H1 (cell line): ENCODE measurements around the gene C19orf25. TPM values are rescaled to one million over a fixed set of nuclear protein-coding genes. Genes with fewer than 3 reads are reported as not detected.

Source experiments
- CTCF ChIA-PET: fragments of 300-600 bp; sonication (Branson Sonifier 250); formaldehyde crosslinking; loops from one replicate; lab custom pipeline; 2021; ENCODE audit not compliant: partially characterized antibody; lab: Charles Lee
- POLR2A ChIA-PET: fragments of 300-600 bp; sonication (Branson Sonifier 250); formaldehyde crosslinking; loops from one replicate; lab custom pipeline; 2021; ENCODE audit warnings: inconsistent platforms; ENCODE audit not compliant: partially characterized antibody; lab: Charles Lee
- DNase-seq, 2 experiments: peaks; one replicate each; pipeline versions ENCODE4 v3.0.0 to v3.0.0-alpha.2; 2010 to 2022; ENCODE audit warnings: low spot score in 2 of 2, low read depth in 1 of 2, mixed read lengths in 1 of 2
- FAIRE-seq: peaks from 2 replicates; lab custom pipeline; 2011; peaks lifted over from hg19 to GRCh38; lab: Jason Lieb, UNC
- H2AFZ ChIP-seq: 2 replicates; pipeline ENCODE4 v1.8.1; 2012; ENCODE audit warnings: low read length, inconsistent platforms
- H2AK5ac ChIP-seq: 2 replicates; pipeline ENCODE4 v1.6.1; 2013; ENCODE audit warnings: low read depth, low read length
- H2BK120ac ChIP-seq: replicated peaks from 2 replicates; pipeline ENCODE3; 2013; ENCODE audit warnings: low read depth, low read length, inconsistent platforms
- H2BK12ac ChIP-seq: 2 replicates; pipeline ENCODE4 v1.6.1; 2013; ENCODE audit warnings: low read depth, low read length
- H2BK15ac ChIP-seq: 2 replicates; pipeline ENCODE4 v1.6.1; 2013; ENCODE audit warnings: low read length
- H2BK20ac ChIP-seq: 2 replicates; pipeline ENCODE4 v1.6.1; 2013; ENCODE audit warnings: low read length
- H2BK5ac ChIP-seq: 2 replicates; pipeline ENCODE4 v1.6.1; 2013; ENCODE audit warnings: low read depth, low read length
- H3K14ac ChIP-seq: 2 replicates; pipeline ENCODE4 v1.6.1; 2013; ENCODE audit warnings: inconsistent platforms; ENCODE audit not compliant: insufficient read length
- H3K18ac ChIP-seq: 2 replicates; pipeline ENCODE4 v1.6.1; 2013; ENCODE audit warnings: low read length; ENCODE audit errors: extremely low read depth
- H3K23ac ChIP-seq: 2 replicates; pipeline ENCODE4 v1.6.1; 2013; ENCODE audit warnings: inconsistent platforms; ENCODE audit not compliant: insufficient read length
- H3K23me2 ChIP-seq: 2 replicates; pipeline ENCODE4 v1.6.1; 2013; ENCODE audit warnings: low read depth, low read length
- H3K27ac ChIP-seq: 2 replicates; pipeline ENCODE4 v1.6.1; 2011; ENCODE audit warnings: low read depth, low read length, inconsistent platforms
- H3K27me3 ChIP-seq, 4 experiments: replicated peaks in 1 of 4; 1 replicate in 1 of 4; 2 replicates in 3 of 4; pipeline versions ENCODE4 v1.6.1 to v1.8.1; 2011 to 2013; ENCODE audit warnings: low read length in 3 of 4, mild to moderate bottlenecking in 3 of 4, inconsistent platforms in 2 of 4, mixed read lengths in 2 of 4, moderate library complexity in 1 of 4; ENCODE audit not compliant: control insufficient read depth in 3 of 4, insufficient read depth in 3 of 4; ENCODE audit errors: extremely low read depth in 1 of 4
- H3K36me3 ChIP-seq, 4 experiments: 2 replicates each; pipeline versions ENCODE4 v1.6.1 to v1.8.1; 2011 to 2013; ENCODE audit warnings: mild to moderate bottlenecking in 4 of 4, low read length in 3 of 4, moderate library complexity in 2 of 4, control low read depth in 1 of 4, inconsistent platforms in 1 of 4; ENCODE audit not compliant: insufficient read depth in 4 of 4, control insufficient read depth in 2 of 4
- H3K4ac ChIP-seq: replicated peaks from 2 replicates; pipeline ENCODE3; 2013; ENCODE audit warnings: low read length, low read depth, mixed read lengths, inconsistent platforms; ENCODE audit not compliant: insufficient read length
- H3K4me1 ChIP-seq, 4 experiments: replicated peaks in 1 of 4; 1 replicate in 1 of 4; 2 replicates in 3 of 4; pipeline versions ENCODE4 v1.6.1 to v1.8.1; 2011 to 2013; ENCODE audit warnings: low read length in 3 of 4, inconsistent platforms in 2 of 4, mixed read lengths in 1 of 4; ENCODE audit not compliant: insufficient read depth in 4 of 4, control insufficient read depth in 3 of 4
- H3K4me2 ChIP-seq, 2 experiments: 2 replicates each; pipeline versions ENCODE4 v1.6.1 to v1.8.1; 2011 to 2013; ENCODE audit warnings: low read depth in 2 of 2, low read length in 2 of 2, control low read depth in 1 of 2, inconsistent platforms in 1 of 2, mild to moderate bottlenecking in 1 of 2; ENCODE audit not compliant: insufficient read depth in 1 of 2
- H3K4me3 ChIP-seq, 4 experiments: fragments of 200-600, 300-600 bp in 1 of 4; sonication (generic), shearing (Covaris generic), sonication (Bioruptor Twin) in 1 of 4; 2 replicates each; pipeline versions ENCODE4 v1.5.1 to v1.8.1; 2011 to 2016; ENCODE audit warnings: low read length in 4 of 4, low read depth in 3 of 4, control low read depth in 2 of 4, inconsistent platforms in 2 of 4, mild to moderate bottlenecking in 2 of 4, mixed read lengths in 1 of 4, moderate library complexity in 1 of 4; ENCODE audit not compliant: insufficient read depth in 2 of 4; ENCODE audit errors: extremely low read depth in 1 of 4
- H3K56ac ChIP-seq: replicated peaks from 2 replicates; pipeline ENCODE3; 2013; ENCODE audit warnings: low read depth, mild to moderate bottlenecking, mixed read lengths, low read length, inconsistent platforms; ENCODE audit not compliant: insufficient read length
- H3K79me1 ChIP-seq: 2 replicates; pipeline ENCODE4 v1.6.1; 2013; ENCODE audit warnings: low read depth, low read length, control low read depth
- H3K79me2 ChIP-seq, 2 experiments: 2 replicates each; pipeline versions ENCODE4 v1.6.1 to v1.8.1; 2012 to 2013; ENCODE audit warnings: low read length in 2 of 2, mild to moderate bottlenecking in 2 of 2, inconsistent platforms in 1 of 2; ENCODE audit not compliant: insufficient read depth in 2 of 2, control insufficient read depth in 1 of 2
- H3K9ac ChIP-seq, 4 experiments: replicated peaks in 1 of 4; 1 replicate in 1 of 4; 2 replicates in 3 of 4; pipeline versions ENCODE4 v1.6.1 to v1.8.1; 2011 to 2013; ENCODE audit warnings: low read depth in 3 of 4, low read length in 3 of 4, control low read depth in 2 of 4, mild to moderate bottlenecking in 2 of 4, moderate library complexity in 2 of 4, inconsistent platforms in 1 of 4; ENCODE audit errors: extremely low read depth in 1 of 4
- H3K9me3 ChIP-seq, 2 experiments: 2 replicates each; pipeline versions ENCODE4 v1.6.1 to v1.8.1; 2012 to 2013; ENCODE audit warnings: mild to moderate bottlenecking in 2 of 2, moderate library complexity in 2 of 2, control low read depth in 1 of 2, inconsistent platforms in 1 of 2, low read depth in 1 of 2, low read length in 1 of 2, mixed read lengths in 1 of 2; ENCODE audit not compliant: insufficient read depth in 2 of 2
- H4K20me1 ChIP-seq, 2 experiments: replicated peaks in 1 of 2; 2 replicates each; pipeline versions ENCODE3 to v1.8.1; 2011 to 2013; ENCODE audit warnings: inconsistent platforms in 2 of 2, low read length in 2 of 2, mild to moderate bottlenecking in 1 of 2; ENCODE audit not compliant: insufficient read depth in 2 of 2, control insufficient read depth in 1 of 2
- H4K5ac ChIP-seq: 2 replicates; pipeline ENCODE4 v1.6.1; 2013; ENCODE audit warnings: low read length, low read depth, mixed read lengths, inconsistent platforms; ENCODE audit not compliant: insufficient read length
- H4K8ac ChIP-seq: 2 replicates; pipeline ENCODE4 v1.8.0; 2013; ENCODE audit warnings: mild to moderate bottlenecking, moderate library complexity, low read length, inconsistent platforms; ENCODE audit not compliant: insufficient read depth; ENCODE audit errors: extremely low read depth
- H4K91ac ChIP-seq: replicated peaks from 2 replicates; pipeline ENCODE3; 2013; ENCODE audit warnings: low read length, mixed read lengths, inconsistent platforms; ENCODE audit not compliant: insufficient read length
- CREB1 ChIP-seq: IDR thresholded peaks from 2 replicates; pipeline ENCODE4 v1.6.1; 2012; ENCODE audit warnings: inconsistent platforms
- GTF2F1 ChIP-seq: IDR thresholded peaks from 2 replicates; pipeline ENCODE4 v1.6.1; 2012; ENCODE audit warnings: low read depth, low read length, improper control_type of control experiment, borderline replicate concordance
- HDAC2 ChIP-seq, 2 experiments: fragments of 300-600 bp in 1 of 2; sonication (generic) in 1 of 2; IDR thresholded peaks; 2 replicates each; pipeline ENCODE4 v1.6.1; 2011 to 2012; ENCODE audit warnings: low read depth in 2 of 2, low read length in 2 of 2, mild to moderate bottlenecking in 2 of 2, moderate library complexity in 2 of 2, borderline replicate concordance in 1 of 2, inconsistent platforms in 1 of 2
- HDAC6 ChIP-seq: IDR thresholded peaks from one replicate; pipeline ENCODE4 v1.7.1; 2012; ENCODE audit warnings: low read depth, mild to moderate bottlenecking, inconsistent platforms, low read length, moderate library complexity
- KDM4A ChIP-seq: IDR thresholded peaks from one replicate; pipeline ENCODE4 v1.7.1; 2012; ENCODE audit warnings: low read depth, mild to moderate bottlenecking, moderate library complexity, low read length, inconsistent platforms; ENCODE audit not compliant: severe bottlenecking
- POLR2A ChIP-seq, 2 experiments: IDR thresholded peaks; 1 replicate in 1 of 2; 2 replicates in 1 of 2; pipeline ENCODE4 v1.6.1; 2011; ENCODE audit warnings: low read depth in 2 of 2, low read length in 2 of 2, mild to moderate bottlenecking in 2 of 2; ENCODE audit errors: control extremely low read depth in 1 of 2
- SP4 ChIP-seq: IDR thresholded peaks from 2 replicates; pipeline ENCODE4 v1.6.1; 2012; ENCODE audit warnings: low read length, inconsistent platforms
- SUZ12 ChIP-seq: fragments of 200-600 bp; sonication (generic); IDR thresholded peaks from 2 replicates; pipeline ENCODE4 v1.6.1; 2012; ENCODE audit warnings: mild to moderate bottlenecking, inconsistent platforms, low read length, moderate library complexity, mixed read lengths
- WGBS, 2 experiments: shearing (Covaris generic) in 1 of 2; methylation state at CpG; one replicate each; pipeline versions ENCODE4 v1.1.6 to v1.1.7; 2013 to 2015; ENCODE audit warnings: low lambda C conversion rate in 2 of 2, mixed read lengths in 2 of 2, inconsistent platforms in 1 of 2, low coverage in 1 of 2, missing lambda C conversion rate in 1 of 2; ENCODE audit not compliant: insufficient replicate concordance in 2 of 2, insufficient coverage in 1 of 2, insufficient read length in 1 of 2; ENCODE audit errors: extremely low coverage in 1 of 2, missing lambda C conversion rate in 1 of 2; 5-methylcytosine and 5-hydroxymethylcytosine counted together
- polyA plus RNA-seq, 7 experiments: library from polyadenylated mRNA; depleted of rRNA in 3 of 7; stranded (reverse) in 5 of 7; unstranded in 2 of 7; fragments of >200 nt in 5 of 7; fragments of 200-250 nt in 2 of 7; gene quantifications; 1 replicate in 5 of 7; 2 replicates in 1 of 7; 4 replicates in 1 of 7; pipeline versions ENCODE4 v1.2.1 to v1.2.3, GENCODE V29; 2011 to 2013; ENCODE audit warnings: missing spikeins in 2 of 7, mixed read lengths in 2 of 7
- total RNA-seq: library from RNA; stranded (reverse); fragmentation: NEBNext Ultra II Directional; extraction: Animal tissue kit (Norgen Biotek cat#: 25700); gene quantifications from 2 replicates; pipeline ENCODE4 v1.2.1, GENCODE V29; 2021

The C19orf25 gene
- total and polyA plus RNA-seq, 2 of the 8 experiments (the other 6 are each of a cell fraction or from before 2014, with no cell fraction given) = 41.3 to 67.4 TPM

DNA sequence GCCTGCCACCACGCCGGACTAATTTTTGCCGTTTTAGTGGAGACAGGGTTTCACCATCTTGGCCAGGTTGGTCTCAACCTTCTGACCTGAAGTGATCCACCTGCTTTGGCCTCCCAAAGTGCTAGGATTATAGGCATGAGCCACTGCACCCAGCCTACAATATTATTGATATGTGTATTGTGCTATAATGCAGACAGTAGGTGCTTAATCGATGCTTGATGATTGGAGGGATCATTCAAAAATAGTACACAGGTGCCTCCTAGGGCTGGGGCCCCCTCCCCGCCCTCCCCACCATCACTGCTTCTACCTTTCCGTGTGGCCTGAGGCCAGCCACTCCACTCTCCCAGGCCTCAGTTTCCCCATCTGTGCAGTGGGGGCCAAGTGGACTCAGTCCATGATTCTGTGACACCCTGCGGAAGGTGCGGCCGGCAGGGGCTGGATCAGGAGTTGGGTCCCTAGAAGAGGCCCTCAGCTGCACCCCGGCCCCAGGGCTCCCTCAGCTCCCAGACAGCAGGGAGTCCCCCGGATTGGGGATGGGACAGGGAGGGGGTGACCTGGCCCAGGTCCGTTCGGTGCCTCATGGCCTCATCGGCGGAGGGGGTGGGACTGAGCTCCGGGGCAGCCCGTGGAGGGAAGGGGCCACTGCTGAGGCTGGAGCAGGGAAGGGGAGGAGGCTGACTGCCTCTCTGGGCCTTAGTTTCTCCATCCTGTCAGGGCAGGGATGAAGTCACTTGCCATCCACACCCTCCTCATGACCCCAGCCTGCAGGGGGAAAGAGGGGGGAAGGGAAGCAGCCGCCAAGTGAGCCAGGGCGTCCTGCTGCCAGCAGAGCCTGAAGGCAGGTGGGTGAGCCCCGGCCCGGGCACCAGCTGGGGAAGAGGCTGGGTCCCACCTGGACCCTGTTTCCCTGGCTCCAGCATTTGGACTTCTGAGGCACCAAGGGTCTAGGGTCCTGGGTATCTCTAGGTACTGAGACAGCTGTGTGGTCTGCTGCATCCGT lies 32.6 kb upstream of the C19orf25 start:
- POLR2A ChIA-PET = interaction anchor here (0.9 to 1.3 kb wide), 3 partner anchors 17 to 76 kb away, joined by 3 to 4 read pairs (median 3); no protein-coding TSS in a partner anchor
- no peak overlapping the region for H3K4me2 ChIP-seq
- peaks cover 0 to 3% (median 0%) of the 10 kb centered on the region in 4 experiments; a peak in 3 of 7 replicates for H3K4me1 ChIP-seq
- no peak overlapping the region for H3K56ac ChIP-seq
- no peak overlapping the region for H2BK12ac ChIP-seq
- no peak for TF ChIP-seq GTF2F1
- TF ChIP-seq SP4 = no peak
- TF ChIP-seq CREB1 = no peak
- no peak for TF ChIP-seq SUZ12
- no peak for TF ChIP-seq POLR2A (IDR thresholded peaks at IDR 0.05; ENCODE audit: control extremely low read depth in 1 of 2, low read depth in 2 of 2, low read length in 2 of 2)
- TF ChIP-seq HDAC6 = no peak
- TF ChIP-seq KDM4A = no peak
- TF ChIP-seq HDAC2 (IDR thresholded peaks at IDR 0.05; ENCODE audit: borderline replicate concordance in 1 of 2, low read depth in 2 of 2, low read length in 2 of 2) = no peak
- TF ChIP-seq, all 59 proteins: peak for 0
- no peak overlapping the region for H2BK5ac ChIP-seq
- H3K27me3 ChIP-seq = peaks cover 0 to 10% (median 5%) of the 10 kb centered on the region in 4 experiments; a peak in 5 of 7 replicates
- H3K9me3 ChIP-seq = no peaks in the 10 kb centered on the region
- H3K79me1 ChIP-seq = no peaks in the 10 kb centered on the region
- H3K18ac ChIP-seq = no peak overlapping the region
- FAIRE-seq = no peak
- peaks cover 0 to 6% of the 10 kb centered on the region in 2 experiments for H4K20me1 ChIP-seq
- H3K36me3 ChIP-seq = no peaks in the 10 kb centered on the region
- H2BK20ac ChIP-seq = no peak overlapping the region
- no peak overlapping the region for H2BK120ac ChIP-seq
- H3K9ac ChIP-seq = no peak overlapping the region
- WGBS, 2 experiments = 80% methylated on average over 16 of the region's 22 CpGs; no CpG with 5 or more reads in 1 of the 2 experiments
- no peak overlapping the region for H3K4me3 ChIP-seq
- H3K4ac ChIP-seq = no peak overlapping the region
- H2AK5ac ChIP-seq = no peak overlapping the region
- no peak overlapping the region for H2BK15ac ChIP-seq
- no peak for DNase-seq
- no peak overlapping the region for H3K23ac ChIP-seq
- no peak overlapping the region; the same call in 1 of the 2 replicates for H4K8ac ChIP-seq
- H3K27ac ChIP-seq = no peak overlapping the region
- peaks cover 6% of the 10 kb centered on the region; the same call in 1 of the 2 replicates for H3K23me2 ChIP-seq
- no peak overlapping the region for H4K5ac ChIP-seq
- H3K14ac ChIP-seq = no peak overlapping the region
- no peak overlapping the region for H2AFZ ChIP-seq
- CTCF ChIA-PET = interaction anchor here (1.0 to 1.5 kb wide), 3 partner anchors 10 to 35 kb away, joined by 3 read pairs; no protein-coding TSS in a partner anchor
- H4K91ac ChIP-seq = no peak overlapping the region
- no peaks in the 10 kb centered on the region for H3K79me2 ChIP-seq
